ENCODE results near the gene MMP2.

- no peak for TF ChIP-seq POLR2AphosphoS5 (IDR thresholded peaks at IDR 0.05; ENCODE audit: low read depth, low read length)
- TF ChIP-seq POLR2A (IDR thresholded peaks at IDR 0.05; ENCODE audit: low read depth, low read length), result no peak
Observed at GRCh38 chr16:55466209-55466608, 12.8 kb upstream of the MMP2 start.

Measured in GM12891 (cell line).